ENCODE measurements around the gene PPIF.

DNA sequence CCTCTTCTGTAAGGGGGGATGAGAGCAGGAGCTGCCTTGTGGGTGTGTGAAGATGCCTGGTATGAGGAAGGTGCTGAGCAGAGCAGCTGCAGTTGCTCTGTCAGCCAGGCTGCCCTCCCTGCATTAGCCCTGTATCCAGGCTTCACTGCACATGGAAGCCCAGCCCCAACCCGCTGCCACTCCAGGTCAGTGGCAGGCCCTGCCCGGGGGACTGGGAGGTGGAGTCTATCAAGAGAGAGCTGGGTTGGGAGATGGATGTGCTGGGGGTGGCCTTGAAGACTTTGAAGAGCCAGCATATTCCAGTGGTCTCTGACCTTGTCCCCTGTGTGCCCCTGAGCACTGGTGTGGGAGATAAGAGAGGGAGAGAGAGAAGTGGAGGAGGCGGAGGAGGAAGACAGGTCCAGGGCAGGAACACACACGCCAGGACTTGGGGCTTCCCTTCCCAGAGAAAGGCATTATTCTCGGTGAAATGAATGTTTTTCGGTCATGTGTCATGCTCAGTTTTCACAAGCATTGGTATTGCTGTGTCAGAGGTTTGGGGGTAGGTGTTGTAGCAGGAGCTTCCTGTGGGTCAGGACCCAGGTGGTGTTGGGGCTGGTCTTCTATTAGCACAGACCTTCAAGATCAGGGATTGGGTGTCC lies 2.6 kb downstream of the PPIF start:
- TF ChIP-seq, protein P1, sequence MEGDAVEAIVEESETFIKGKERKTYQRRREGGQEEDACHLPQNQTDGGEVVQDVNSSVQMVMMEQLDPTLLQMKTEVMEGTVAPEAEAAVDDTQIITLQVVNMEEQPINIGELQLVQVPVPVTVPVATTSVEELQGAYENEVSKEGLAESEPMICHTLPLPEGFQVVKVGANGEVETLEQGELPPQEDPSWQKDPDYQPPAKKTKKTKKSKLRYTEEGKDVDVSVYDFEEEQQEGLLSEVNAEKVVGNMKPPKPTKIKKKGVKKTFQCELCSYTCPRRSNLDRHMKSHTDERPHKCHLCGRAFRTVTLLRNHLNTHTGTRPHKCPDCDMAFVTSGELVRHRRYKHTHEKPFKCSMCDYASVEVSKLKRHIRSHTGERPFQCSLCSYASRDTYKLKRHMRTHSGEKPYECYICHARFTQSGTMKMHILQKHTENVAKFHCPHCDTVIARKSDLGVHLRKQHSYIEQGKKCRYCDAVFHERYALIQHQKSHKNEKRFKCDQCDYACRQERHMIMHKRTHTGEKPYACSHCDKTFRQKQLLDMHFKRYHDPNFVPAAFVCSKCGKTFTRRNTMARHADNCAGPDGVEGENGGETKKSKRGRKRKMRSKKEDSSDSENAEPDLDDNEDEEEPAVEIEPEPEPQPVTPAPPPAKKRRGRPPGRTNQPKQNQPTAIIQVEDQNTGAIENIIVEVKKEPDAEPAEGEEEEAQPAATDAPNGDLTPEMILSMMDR (IDR thresholded peaks at IDR 0.05; ENCODE audit: insufficient read depth, low read length) = no peak
- TF ChIP-seq, protein P2, sequence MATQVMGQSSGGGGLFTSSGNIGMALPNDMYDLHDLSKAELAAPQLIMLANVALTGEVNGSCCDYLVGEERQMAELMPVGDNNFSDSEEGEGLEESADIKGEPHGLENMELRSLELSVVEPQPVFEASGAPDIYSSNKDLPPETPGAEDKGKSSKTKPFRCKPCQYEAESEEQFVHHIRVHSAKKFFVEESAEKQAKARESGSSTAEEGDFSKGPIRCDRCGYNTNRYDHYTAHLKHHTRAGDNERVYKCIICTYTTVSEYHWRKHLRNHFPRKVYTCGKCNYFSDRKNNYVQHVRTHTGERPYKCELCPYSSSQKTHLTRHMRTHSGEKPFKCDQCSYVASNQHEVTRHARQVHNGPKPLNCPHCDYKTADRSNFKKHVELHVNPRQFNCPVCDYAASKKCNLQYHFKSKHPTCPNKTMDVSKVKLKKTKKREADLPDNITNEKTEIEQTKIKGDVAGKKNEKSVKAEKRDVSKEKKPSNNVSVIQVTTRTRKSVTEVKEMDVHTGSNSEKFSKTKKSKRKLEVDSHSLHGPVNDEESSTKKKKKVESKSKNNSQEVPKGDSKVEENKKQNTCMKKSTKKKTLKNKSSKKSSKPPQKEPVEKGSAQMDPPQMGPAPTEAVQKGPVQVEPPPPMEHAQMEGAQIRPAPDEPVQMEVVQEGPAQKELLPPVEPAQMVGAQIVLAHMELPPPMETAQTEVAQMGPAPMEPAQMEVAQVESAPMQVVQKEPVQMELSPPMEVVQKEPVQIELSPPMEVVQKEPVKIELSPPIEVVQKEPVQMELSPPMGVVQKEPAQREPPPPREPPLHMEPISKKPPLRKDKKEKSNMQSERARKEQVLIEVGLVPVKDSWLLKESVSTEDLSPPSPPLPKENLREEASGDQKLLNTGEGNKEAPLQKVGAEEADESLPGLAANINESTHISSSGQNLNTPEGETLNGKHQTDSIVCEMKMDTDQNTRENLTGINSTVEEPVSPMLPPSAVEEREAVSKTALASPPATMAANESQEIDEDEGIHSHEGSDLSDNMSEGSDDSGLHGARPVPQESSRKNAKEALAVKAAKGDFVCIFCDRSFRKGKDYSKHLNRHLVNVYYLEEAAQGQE (IDR thresholded peaks at IDR 0.05; ENCODE audit: insufficient replicate concordance, low read depth) = no peak
- no peak for TF ChIP-seq POLR2AphosphoS5 (IDR thresholded peaks at IDR 0.05; ENCODE audit: low read depth)

All from HL-60 (cell line).